ENCODE measurements around the gene GRID1.

Gene GRID1

GRCh38 chr10:86149257-86149656, 217.3 kb downstream of the GRID1 start:
- in situ Hi-C loops (cut with MboI; ENCODE audit: low pct_unique_long_range_greater_than_20kb, low sequenced_read_pairs, unreplicated experiment) = no loop called here
- DNase-seq (ENCODE audit: low spot score) = no peak
- TF ChIP-seq CTCF (IDR thresholded peaks at IDR 0.05; ENCODE audit: extremely low read depth, insufficient read depth, missing control alignments) = no peak

DNA sequence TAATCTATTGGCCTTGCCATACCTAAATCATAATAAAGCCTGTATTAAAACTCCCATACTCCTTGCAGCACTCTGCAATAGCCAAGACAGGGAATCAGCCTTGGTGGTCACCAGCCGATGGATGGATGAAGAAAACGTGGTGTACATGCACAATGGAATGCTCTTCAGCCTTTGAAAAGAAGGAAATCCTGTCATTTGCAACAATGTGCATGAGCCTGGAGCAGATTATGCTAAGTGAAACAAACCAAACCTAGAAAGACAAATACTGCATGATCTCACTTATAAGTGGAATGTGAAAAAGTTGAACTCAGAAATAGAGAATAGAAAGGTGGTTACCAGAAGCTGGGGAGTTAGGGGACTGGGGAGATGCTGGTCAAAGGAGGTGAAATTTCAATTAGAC, 218.5 kb downstream of the GRID1 start:
- TF ChIP-seq CTCF (IDR thresholded peaks at IDR 0.05; ENCODE audit: extremely low read depth, insufficient read depth, missing control alignments) = no peak
- in situ Hi-C loops (cut with MboI; ENCODE audit: low pct_unique_long_range_greater_than_20kb, low sequenced_read_pairs, unreplicated experiment) = no loop called here
- DNase-seq (ENCODE audit: low spot score) = no peak

- in situ Hi-C loops (cut with MboI; ENCODE audit: low pct_unique_long_range_greater_than_20kb, low sequenced_read_pairs, unreplicated experiment) = no loop called here
- no peak for DNase-seq (ENCODE audit: low spot score)
- no peak for TF ChIP-seq CTCF (IDR thresholded peaks at IDR 0.05; ENCODE audit: extremely low read depth, insufficient read depth, missing control alignments)
These were observed 222.3 kb downstream of the GRID1 start for GRCh38 chr10:86144301-86144700.

DNA sequence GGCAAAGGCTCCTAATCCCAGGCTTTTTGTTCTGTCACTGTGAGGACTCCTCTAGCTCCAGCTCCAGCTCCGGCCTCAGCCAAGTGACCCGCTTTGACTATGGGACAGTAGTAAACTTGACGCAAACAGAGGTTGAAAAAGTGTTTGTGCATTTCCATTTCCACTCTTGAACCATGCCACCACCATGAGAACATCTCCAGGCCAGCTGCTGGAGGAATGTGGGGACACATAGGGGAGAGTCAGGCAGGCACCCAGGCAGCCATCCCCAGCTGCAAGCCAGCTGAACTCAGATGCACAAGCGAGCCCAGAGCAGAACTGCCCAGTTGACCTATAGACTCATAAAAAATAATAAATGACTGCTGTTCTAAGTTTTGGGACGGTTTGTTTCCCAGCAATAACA, 224.7 kb downstream of the GRID1 start:
- no peak for DNase-seq (ENCODE audit: low spot score)
- in situ Hi-C loops (cut with MboI; ENCODE audit: low pct_unique_long_range_greater_than_20kb, low sequenced_read_pairs, unreplicated experiment) = no loop called here
- TF ChIP-seq CTCF (IDR thresholded peaks at IDR 0.05; ENCODE audit: extremely low read depth, insufficient read depth, missing control alignments) = no peak

DNA sequence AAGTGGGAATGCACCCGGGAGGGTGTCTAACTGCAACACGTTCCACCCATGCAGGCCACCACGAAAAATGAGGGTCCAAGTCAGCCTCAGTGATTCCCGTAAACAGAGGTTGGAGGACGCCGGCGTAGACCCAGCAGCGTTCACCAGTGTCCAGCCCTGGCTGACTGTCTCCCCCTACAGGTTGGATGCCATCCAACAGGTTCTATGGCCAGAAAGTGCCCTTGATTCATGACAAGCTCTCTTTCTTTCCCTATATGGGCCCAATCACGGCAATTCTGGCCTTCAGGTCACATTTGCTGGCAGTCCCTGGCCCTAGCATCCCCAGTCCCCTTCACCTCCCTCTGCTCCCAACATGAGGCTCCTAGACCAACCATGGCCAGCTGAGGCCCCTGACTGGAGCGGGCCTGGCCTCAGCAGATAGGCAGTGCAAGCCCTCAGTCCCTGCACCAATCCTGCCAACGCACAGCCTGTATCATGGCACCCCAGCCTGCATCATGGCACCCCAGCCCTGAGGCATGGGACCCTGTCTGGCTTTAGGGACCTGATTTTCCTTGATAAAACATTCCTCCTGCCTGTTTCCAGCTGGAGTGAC, 227.4 kb downstream of the GRID1 start:
- in situ Hi-C loops (cut with MboI; ENCODE audit: low pct_unique_long_range_greater_than_20kb, low sequenced_read_pairs, unreplicated experiment) = no loop called here
- no peak for DNase-seq (ENCODE audit: low spot score)

DNA sequence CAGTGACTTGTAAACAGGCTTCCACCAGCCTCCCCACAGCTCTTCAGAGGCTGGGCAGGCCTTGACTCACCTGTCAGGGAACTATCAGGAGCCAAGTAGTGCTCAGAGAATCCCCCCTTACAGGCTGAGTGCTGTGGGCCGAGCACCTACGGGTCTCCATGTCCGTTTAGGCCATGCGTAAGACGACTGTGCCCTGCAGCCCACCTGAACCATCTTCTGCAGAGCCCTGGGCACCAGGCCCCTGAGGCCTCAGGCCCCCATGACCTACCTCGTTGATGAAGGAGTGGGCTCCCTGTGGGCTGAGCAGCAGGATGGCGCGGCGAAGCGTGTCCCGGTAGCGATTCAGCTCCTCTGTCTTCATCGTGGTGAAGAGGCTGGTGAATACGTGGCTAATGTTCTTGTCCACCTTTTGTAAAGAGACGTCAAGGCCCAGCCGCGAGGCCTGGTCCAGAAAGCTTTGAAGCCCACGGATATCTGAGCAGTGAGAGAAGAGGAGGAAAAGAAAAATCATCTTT, 228.0 kb downstream of the GRID1 start:
- TF ChIP-seq CTCF (IDR thresholded peaks at IDR 0.05; ENCODE audit: extremely low read depth, insufficient read depth, missing control alignments) = no peak
- in situ Hi-C loops (cut with MboI; ENCODE audit: low pct_unique_long_range_greater_than_20kb, low sequenced_read_pairs, unreplicated experiment) = no loop called here
- DNase-seq (ENCODE audit: low spot score) = no peak

More for the DNA sequence above, 227.4 kb downstream of the GRID1 start:
- no peak for TF ChIP-seq CTCF (IDR thresholded peaks at IDR 0.05; ENCODE audit: extremely low read depth, insufficient read depth, missing control alignments)
